Stimulated activated CD8-positive, alpha-beta memory T cell treated with anti-CD3 and anti-CD28 coated beads, Interleukin-15, amount 100 ng/mL, for 1 hour (primary cell): ENCODE results near the gene ZDHHC3.
A peak's percentile ranks its signal among the peaks of the same experiment; 100 is the strongest.

Experiments used
- DNase-seq: peaks from one replicate; pipeline ENCODE4 v3.0.0-alpha.2; 2020; ENCODE audit warnings: low read depth

Gene ZDHHC3

DNA sequence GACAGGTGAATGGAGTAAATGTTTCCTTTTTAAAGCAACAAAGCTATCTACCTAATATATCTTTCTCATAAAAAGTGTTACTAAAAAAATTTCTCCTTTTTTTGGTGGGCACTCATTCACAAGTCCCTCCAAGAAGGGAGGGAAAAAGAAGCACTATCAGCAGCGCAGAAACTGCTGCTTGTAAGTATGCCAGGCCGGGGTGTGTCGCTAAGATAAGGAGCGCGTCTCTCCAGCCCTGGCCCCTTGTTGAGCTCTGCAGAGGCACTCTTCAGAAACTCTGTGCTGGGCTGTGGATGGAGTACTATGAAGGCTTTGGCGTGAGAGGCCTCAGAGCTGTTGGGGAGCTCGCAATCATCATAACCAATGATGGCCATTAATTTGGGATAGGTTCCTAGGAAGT is 49.1 kb downstream of the ZDHHC3 start:
- no peak for DNase-seq

DNA sequence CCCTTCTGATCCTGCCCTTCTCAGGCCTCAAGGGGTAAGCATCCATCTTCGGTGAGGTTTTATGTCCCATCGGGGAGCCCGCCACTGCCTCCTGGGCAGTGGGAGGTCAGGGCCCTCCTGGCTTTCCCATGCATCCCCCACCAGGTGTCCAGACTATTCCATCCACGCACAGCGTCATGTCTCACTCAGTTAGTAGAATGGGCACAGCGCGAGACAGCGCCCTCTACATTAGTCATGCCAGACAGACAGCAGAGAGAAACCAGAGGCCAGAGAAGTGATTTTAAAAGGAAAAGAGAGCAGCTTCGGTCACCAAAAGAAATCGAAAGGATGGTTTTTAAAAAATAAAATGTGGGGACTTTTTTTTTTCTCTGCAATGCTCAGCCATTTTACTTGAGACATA is 49.8 kb downstream of the ZDHHC3 start:
- no peak for DNase-seq

DNA sequence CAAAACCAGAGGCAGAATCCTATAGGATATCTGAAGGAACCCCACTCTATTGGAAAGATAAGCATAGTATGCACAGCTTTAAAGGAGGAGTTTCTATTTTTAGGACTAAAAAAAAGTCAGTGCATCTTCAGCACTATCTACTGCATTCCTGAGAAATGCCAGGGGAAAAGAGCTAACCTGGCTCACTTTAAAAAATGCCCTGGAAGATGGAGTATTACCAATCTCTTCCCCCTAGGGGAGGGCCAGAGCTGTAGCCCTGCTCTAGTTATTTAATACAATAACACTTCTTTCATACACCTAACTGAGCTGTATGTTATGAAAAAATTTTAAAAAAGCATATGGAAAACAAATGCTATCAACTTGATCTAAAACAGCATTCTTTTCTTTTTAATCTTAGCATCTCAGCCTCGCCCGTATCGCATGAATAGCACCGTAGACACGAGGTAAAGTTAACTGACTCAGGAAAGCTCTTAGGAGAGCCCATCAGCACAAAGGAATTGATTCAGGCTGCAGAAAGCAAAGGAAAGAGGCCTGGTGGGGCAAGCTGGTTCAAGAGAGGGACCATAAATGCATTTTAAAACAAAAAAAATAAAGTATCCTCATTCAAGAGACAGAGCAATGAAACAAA is 51.4 kb downstream of the ZDHHC3 start:
- DNase-seq = no peak

DNA sequence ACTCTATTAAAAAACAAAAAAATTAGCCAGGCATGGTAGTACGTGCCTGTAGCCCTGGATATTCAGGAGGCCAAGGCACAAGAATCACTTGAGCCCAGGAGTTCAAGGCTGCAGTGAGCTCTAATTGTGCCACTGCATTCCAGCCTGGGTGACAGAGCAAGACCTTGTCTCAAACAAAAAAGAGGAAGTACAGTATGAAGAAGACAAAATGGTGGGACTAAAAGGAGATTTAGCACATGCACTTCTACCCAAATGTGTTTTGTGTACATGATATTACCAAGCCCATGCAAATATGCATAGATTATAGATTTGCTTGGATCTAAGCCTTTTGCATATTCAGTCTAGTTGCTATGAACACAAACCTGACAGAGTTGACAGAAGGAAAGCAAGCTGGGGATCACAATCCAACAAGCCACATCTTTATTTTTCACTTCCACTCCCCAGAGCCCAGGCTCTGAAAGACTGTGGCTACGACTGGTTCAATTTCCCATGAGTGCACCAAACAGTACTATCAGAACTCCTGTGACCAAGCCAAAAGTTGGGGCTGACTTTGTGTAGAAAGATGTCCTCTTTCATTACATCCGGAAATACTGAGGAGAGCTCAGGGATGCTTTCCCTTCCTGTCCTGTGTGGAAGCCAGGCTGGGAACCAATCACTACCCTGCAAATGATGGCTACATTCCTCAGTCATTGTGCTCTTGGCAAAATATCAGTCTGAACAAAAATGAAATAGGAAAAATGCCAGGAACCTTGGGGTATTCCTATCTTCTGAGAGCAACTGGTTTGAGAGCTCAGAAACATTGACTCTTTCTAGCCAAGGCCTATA is 52.1 kb downstream of the ZDHHC3 start:
- no peak for DNase-seq

GRCh38 chr3:44920081-44920480 is 55.9 kb downstream of the ZDHHC3 start:
- no peak for DNase-seq

GRCh38 chr3:44918581-44918980 is 57.4 kb downstream of the ZDHHC3 start:
- no peak for DNase-seq

GRCh38 chr3:44918087-44918486 is 57.9 kb downstream of the ZDHHC3 start:
- no peak for DNase-seq

DNA sequence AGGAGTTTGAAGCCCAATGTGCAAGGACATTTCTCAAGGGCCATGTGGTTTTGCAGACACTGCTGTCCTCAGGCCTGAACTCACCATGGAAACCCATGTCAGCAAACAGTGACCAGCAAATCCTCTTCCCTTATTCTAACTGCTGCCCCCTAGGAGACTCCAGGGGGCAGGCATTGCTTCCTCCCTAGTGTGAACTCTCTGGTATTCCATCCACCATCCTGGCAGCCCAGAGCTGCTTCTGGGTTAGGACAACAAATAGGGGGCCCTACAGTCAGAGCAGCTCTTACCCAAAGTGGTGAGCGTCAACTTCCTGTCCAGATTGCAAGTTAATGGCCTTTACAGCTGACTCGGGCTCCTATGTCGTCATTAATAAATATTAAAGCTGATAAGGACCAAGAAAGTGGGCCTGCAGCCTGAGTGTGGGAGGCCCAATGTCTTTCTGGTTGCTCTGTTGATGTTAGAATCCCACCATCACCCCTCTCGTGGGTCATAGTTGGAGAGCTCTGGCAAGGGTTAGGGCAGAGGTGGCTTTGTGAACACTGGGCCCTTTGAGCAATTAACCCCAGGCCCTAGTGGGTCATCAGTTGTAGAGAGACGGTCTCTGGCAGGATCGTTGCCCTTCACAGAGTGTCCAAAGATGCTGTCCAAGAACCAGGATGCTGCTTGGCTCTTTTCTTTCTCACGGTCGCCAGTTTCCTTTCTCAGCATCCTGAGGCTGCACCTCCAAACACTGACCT is 60.1 kb downstream of the ZDHHC3 start:
- no peak for DNase-seq

DNA sequence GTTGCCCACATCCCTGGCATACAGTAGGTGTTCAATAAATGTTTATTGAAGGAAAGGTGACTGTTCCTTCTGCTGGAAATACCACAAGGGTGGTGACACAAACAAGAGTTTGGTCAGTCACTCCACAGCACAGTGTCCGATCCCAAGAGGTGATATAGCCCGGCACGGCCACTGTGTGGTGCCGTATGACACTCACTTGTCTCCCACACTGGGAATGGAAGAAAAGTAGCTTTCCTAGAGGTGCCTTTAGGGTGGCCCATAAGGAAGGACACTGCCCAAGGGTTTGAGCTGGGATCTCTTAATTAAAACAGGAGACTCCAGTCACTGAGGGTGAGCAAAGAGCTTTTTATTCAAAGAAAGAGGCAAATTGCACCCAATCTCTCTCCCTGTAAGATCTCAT is 61.0 kb downstream of the ZDHHC3 start:
- no peak for DNase-seq

DNA sequence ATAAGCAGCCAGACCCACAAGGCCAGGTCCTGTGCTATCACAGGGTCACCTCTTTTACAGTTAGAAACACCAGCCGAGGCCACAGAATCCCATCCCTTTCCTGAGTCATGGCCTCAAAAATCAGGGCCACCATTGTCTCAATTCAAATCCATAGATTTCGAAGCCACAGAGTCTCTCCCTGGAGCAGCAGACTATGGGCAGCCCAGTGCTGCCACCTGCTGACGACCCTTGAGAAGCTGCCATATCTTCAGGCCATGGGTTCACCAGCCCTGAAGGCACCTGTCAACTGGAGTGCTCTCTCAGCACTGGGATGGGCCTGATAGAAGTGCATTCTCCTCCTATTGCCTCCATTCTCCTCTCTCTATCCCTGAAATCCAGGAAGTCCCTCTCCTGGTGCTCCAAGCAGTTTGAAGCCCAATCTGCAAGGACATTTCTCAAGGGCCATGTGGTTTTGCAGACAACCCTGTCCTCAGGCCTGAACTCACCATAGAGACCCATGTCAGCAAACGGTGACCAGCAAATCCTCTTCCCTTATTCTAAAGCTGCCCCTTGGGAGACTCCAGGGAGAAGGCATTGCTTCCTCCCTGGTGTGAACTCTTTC is 62.0 kb downstream of the ZDHHC3 start:
- DNase-seq = peak; percentile 15

GRCh38 chr3:44910693-44911092 is 65.3 kb downstream of the ZDHHC3 start:
- DNase-seq = no peak

DNA sequence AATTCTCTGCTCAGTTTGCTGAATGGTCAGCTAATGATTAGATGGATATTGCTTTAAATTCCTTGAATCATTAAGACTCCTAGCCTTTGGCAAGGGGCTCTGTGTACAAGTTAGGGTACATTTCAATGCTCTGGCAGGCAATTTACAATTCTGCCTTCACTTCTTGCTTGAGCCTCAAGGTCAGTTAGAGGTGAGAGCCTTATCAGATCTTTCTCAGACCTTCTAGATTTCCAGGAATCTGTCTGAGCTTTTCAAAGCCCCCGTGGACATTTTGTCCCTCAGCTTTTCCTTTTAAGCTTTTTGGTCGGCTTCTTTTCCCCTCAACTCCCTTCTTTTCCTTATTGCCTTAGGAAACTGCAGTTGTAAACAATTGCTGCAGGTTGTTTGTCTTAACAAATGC is 66.9 kb downstream of the ZDHHC3 start:
- no peak for DNase-seq

GRCh38 chr3:44907612-44908011 is 68.4 kb downstream of the ZDHHC3 start:
- no peak for DNase-seq

DNA sequence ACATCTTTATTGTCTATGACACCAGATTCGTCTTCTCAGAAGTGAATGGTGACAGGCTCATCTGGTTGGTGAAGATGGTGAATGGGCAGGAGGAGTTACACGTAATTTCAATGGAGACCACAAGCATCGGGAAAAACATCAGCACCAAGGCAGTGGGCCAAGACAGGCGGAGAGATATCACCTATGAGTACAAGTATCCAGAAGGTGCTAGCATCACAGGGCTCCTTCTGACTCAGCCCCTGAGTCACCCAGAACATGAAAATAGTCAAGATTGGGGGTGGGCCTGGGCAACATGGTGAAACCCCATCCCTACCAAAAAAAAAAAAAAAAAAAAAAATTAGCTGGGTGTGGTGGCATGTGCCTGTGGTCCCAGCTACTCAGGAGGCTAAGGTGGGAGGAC is 69.0 kb downstream of the ZDHHC3 start:
- DNase-seq = no peak

DNA sequence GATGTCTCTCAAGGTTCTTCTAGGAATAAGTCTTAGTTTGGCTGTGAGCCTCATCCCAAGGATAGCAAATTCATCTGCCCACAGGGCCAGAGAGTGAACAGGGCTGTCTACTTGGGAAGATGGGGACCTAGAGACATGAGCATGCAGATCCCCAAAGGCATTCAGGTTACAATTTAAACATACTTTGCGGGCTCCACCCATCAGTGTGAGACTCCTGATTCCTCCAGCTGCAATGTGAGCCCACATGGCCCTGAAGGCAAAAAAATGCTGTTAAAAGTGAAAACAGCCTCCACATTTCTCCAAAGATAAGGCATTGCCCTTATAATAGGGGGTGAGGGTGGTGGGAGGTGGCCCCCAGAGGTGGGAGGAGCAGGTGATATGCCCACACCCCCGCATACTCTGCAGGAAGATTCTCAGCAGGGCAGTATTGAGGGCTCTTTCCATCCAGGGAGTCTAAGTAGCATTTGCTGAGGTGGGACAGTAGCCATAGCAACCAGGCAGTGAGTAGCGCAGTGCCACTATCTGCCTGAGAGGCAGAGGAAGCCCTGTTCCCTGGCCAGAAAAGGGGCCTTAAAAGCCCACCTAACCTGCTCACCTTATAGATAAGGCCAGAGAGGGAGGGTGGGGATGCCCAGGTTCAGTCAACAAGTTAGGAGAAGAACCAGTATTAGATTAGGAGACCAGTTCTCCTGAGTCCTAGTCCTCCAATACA is 70.4 kb downstream of the ZDHHC3 start:
- no peak for DNase-seq

DNA sequence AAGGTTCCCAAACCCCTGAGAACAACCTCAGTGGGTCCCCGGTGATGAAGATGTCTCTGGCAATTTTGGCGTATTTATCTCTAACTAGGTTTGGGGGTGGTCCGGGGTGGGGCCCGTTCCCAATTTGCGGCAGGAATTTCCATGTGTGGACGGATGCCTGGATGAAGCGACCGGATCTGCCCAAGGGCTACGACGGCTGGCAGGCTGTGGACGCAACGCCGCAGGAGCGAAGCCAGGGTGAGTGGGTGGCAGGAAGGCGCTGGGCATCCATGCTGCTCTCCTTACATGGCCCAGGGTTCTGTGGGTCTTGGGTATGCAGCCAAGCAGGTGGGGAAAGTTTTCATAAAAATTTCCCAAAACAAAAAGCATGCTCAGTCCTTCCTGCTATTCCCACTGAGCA is 72.2 kb downstream of the ZDHHC3 start:
- no peak for DNase-seq

- no peak for DNase-seq
Measured at GRCh38 chr3:44903314-44903713, 72.7 kb downstream of the ZDHHC3 start.

GRCh38 chr3:44902628-44903027 is 73.3 kb downstream of the ZDHHC3 start:
- no peak for DNase-seq

DNA sequence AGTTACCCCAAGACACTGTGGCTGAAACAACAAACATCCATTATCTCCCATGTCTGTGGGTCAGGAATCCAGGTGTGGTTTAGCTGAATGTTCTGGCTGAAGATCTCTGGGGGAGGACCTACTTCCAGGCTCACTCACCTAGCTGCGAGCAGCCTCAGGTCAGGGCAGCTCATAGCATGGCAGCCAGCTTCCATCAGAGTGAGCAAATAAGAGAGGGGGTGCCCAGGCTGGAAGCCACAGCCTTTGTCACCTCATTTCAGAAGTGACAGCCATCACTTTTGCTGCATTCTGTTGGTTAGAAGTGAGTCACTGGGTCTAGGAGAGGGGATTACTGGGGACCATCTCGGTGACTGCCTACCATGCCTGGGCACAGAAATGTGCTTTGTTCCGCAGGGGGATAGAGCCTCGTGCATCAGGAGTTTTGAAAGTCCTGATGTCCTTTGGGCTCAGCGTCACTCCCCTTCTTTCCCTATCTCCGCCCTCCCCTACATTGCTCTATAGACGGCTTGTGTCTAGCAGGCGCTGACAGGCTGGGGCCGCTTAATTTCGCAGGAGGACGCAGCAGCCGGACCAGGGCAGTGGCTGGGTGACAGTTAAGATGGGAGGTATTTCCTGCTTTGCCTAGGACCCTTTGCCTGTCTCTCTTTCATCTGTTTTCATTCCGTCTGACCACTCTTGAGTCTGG is 76.1 kb downstream of the ZDHHC3 start:
- no peak for DNase-seq

DNA sequence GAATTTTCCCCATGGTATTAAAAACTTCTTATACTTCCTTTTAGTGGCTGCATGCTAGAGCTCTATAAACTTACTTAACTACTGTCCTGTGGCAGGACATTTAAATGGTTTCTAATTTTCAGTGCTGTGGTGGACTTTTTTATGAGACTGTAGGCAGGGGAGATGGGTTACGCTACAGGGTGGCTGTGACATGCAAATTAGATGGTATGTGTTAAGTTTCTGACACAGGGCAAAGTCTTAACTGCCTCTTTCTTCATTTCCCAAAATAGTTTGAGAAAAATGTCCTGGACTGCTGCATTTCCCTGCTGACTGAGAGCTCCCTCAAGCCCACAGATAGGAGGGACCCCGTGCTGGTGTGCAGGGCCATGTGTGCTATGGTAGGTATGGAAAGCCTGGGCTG is 79.5 kb downstream of the ZDHHC3 start:
- DNase-seq = no peak

DNA sequence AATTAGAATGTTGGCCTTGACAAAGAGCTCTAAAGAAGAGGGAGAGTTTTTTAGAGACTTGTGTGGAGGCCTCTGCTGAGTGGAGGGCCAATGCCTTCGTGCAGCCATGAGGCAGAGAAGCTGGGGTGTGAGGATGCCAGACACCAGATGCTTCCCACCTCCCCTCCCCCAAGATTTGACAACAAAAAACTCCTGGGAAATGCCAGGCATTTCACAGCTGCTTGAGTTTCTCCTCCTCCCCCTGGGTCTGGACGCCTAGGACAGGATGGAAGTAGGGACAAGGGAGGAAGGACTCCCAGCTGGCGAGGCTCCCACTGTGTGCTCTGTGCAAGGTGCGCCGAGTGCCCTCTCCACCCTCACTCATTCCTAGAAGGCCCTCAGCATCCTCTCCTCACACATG is 81.5 kb downstream of the ZDHHC3 start:
- no peak for DNase-seq

DNA sequence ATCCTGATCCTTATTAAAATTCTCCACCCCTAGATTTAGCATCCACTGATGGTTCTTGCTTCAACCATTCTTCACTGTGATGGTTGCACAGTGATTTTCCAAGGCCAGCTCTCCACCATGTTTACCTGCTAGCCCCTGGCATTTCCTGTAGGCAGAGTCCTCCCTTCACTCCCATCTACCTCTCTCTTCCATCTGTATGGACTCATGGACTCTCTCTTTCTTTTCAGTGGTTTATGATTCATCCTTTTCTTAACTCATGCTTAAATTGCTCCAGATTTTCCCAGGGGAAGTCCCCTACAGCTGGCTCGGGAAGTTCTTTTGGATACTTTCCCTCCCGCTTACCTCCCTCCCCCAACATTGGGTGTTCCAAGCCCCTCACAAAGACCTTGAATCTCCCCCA is 82.9 kb downstream of the ZDHHC3 start:
- DNase-seq = no peak
